Measurements from ENCODE around the gene THSD4.

DNA sequence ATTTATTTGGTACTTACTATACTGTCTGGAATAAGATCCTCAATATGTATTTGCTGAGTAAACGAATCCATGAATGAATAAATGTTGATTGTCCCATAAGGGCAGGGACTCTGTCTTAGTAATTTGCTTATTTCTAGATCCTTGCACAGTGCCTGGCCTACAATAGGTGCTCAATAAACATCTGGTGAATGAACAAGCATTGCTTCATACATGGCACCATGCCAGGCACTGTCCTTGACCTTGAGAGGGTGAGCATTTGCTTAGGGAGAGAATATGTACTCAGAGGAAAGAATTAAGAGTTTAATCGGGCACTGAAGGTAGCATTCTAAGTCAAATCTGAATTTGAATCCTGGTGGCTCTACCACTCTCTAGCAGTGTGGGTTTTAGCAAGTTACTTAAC lies 282.1 kb downstream of the THSD4 start:
- no peak for TF ChIP-seq FOXA3 (CRISPR knock-in tag; conservative IDR thresholded peaks at IDR 0.05 in 1 of 2, IDR thresholded peaks at IDR 0.05 in 1 of 2)
- no peak for TF ChIP-seq BHLHE40 (IDR thresholded peaks at IDR 0.05; ENCODE audit: low read length)
- TF ChIP-seq CC2D1A (IDR thresholded peaks at IDR 0.05): no peak
- TF ChIP-seq CTCF (IDR thresholded peaks at IDR 0.05 in 2 of 3, conservative IDR thresholded peaks at IDR 0.05 in 1 of 3; ENCODE audit: insufficient read depth in 2 of 3, low read depth in 1 of 3, low read length in 3 of 3): no peak
- TF ChIP-seq GTF2F1 (IDR thresholded peaks at IDR 0.05; ENCODE audit: low read depth, low read length): no peak
- no peak for TF ChIP-seq TAF7 (tag; IDR thresholded peaks at IDR 0.05)
- TF ChIP-seq POLR2A (conservative IDR thresholded peaks at IDR 0.05): no peak
- TF ChIP-seq, protein P1, sequence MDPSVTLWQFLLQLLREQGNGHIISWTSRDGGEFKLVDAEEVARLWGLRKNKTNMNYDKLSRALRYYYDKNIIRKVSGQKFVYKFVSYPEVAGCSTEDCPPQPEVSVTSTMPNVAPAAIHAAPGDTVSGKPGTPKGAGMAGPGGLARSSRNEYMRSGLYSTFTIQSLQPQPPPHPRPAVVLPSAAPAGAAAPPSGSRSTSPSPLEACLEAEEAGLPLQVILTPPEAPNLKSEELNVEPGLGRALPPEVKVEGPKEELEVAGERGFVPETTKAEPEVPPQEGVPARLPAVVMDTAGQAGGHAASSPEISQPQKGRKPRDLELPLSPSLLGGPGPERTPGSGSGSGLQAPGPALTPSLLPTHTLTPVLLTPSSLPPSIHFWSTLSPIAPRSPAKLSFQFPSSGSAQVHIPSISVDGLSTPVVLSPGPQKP (CRISPR knock-in tag; IDR thresholded peaks at IDR 0.05): no peak
- no peak for TF ChIP-seq FIP1L1 (IDR thresholded peaks at IDR 0.05; ENCODE audit: low read depth, low read length, poor library complexity, severe bottlenecking)
- TF ChIP-seq HCFC1 (IDR thresholded peaks at IDR 0.05; ENCODE audit: low read depth, low read length): no peak
